Measurements from ENCODE around the gene FOXA2.
"Not testable (repeated sequence)": the region's sequence is repeated elsewhere in the genome, so short reads cannot be mapped to it uniquely, and the experiment has no call there.

FOXA2 gene

DNA sequence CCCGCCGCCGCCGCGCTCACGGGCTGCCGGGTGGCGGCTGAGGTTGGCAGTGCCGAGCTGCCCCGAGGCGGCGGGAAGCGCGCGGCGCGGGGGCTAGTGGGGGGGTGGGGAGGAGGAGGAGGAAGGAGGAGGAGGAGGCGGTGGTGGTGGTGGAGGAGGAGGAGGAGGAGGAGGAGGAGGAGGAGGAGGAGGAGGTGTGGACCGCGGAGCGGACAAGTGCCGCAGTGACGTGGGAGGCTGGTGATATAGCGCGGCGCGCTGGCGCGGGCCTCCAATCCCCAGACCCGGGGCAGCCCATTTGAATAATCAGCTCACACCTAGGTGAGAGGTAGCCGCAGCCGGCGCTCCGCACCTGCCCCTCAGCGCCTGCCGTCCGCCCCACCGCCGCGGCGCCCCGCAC lies at the start of gene FOXA2:
FOXA2 (minus strand) TSS at position 51 of the 400 bp plus-strand sequence. CDS start 294 bp downstream, outside the sequence.
- FAIRE-seq: no peak

DNA sequence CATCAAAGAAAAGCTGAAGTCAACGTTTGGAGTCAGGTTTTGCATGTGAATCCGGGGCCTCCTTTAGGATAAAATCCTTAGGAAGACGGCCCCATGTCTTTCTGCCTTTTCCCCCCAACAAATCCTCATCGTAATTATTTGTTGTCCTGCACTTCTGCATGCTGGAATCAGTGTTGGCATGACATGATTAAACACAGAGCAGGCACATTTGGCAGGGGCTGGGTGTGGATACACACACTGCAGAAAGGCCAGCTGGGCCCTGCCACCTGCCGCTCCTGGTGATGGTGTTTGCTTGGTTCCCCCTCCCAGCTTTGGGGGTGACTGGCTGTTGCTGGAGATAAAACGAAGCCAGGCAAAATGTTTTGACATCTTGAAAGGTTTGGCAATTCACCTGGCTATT lies 46.3 kb upstream of the FOXA2 start:
- FAIRE-seq (no peak), DNase-seq (ENCODE audit: low spot score) (no peak)

More for the DNA sequence above, at the start of gene FOXA2:
- DNase-seq (ENCODE audit: low spot score): no peak

DNA sequence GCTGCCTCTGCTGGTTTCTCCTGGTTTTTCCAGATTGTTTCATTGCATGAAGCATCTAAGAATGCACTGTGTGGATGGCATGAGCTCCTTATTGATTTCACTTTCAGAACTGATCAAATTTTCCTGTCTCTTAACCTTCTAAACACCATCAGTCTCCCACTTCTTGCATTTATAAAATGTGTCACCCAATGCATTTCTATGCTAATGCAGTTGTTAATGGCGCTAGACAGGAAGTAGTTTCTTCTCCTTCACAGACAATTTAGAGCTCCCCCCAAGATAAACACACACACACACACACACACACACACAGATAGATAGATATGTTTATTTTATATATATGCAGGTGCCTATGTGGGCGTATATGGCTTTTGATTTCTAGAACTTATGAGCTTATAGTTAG lies 45.6 kb upstream of the FOXA2 start:
- no peak for FAIRE-seq
- no peak for DNase-seq (ENCODE audit: low spot score)

DNA sequence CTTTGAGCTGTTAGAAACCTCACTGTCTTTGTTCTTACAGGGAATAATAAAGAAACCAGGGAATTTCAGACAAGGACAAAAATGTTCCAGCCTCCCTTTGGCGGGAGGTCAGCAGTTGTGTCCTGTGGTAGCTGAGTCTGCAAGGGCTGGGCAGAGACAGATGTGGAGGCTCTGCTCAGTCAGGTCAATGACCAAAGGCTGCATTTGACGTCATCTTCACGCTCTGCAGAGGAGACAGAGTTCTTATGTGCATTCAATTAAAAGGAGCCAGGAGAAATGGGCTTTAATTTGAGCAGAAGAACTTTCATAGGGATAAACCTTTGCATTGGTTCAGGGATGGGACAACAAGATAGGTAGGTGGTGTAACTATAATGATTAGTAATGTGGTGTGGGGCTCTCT lies 45.1 kb upstream of the FOXA2 start:
- FAIRE-seq: no peak
- no peak for DNase-seq (ENCODE audit: low spot score)

DNA sequence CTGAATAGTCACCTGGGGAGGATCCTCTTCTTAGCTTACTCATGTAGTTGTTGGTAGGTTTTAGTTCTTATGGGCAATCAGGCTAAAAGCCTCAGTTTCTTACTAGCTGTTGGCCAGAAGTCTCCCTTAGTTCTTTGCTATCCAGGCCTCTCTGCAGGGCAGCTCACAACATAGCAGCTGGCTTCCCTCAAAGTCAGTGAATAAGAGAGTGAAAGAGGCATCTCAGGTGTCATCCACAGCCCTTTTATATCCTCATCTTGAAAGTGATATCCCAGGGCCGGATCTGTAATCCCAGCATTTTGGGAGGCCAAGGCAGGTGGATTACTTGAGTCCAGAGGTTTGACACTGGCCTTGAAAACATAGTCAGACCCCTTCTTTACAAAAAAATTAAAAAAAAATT lies 42.1 kb upstream of the FOXA2 start:
- FAIRE-seq (no peak), DNase-seq (ENCODE audit: low spot score) (no peak)

DNA sequence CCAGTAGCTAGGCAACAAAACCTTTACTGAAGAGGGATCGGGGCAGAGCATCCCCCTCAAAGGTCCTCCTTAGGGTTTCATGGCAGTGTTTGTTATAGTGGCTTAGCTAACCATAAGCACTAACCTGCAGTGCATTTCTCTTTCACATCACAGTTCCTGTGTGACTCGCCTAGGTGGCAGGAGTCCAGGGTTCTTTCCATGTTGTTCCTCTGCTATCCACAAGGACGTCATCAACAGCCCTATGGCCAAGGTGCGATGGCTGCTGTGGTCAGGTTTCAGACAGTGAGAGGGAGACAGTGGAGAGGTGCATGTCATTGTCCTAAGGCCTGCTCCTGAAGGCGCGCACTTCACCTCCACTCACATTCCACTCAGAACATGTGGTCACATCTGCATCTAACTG lies 38.8 kb upstream of the FOXA2 start:
- DNase-seq (ENCODE audit: low spot score) (no peak), FAIRE-seq (no peak)

DNA sequence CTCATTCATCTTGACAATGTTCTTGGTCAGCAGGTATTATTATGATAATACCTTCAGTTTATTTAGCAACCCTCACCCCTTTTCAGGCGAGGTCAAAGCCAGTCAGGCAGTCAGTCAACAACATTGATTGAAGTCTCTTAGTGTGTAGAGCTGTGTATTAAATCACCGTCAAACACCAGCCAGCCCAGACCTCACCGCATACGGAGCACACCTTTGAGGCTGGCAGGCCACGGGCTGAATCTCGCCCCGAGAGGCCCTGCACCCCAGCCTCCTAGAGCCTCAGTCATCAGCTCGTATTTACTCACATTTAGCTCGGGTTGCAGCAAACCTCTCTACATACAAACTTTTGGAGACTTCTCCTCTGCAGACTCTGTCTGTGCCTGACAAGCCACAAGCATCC lies 36.0 kb upstream of the FOXA2 start:
- FAIRE-seq (no peak), DNase-seq (ENCODE audit: low spot score) (no peak)

DNA sequence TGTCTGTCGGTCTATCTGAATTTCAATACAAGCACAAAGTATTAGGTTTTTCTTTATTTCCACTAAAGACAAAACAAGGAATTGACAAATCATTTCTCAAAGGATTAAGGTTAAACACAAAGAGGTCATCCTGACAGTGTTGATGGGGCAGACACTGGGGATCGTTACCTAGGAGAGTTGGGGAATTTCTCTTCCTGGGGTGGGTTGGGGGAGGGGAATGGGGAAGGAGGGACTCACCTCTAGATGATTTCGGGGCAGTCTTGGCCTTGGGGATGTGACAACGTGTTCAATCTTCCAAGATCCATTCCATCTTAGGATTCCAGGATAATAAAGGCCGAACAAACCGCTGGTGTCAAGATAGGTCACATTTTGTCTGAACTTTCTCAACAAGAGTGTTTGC lies 35.4 kb upstream of the FOXA2 start:
- DNase-seq (ENCODE audit: low spot score): no peak
- no peak for FAIRE-seq

DNA sequence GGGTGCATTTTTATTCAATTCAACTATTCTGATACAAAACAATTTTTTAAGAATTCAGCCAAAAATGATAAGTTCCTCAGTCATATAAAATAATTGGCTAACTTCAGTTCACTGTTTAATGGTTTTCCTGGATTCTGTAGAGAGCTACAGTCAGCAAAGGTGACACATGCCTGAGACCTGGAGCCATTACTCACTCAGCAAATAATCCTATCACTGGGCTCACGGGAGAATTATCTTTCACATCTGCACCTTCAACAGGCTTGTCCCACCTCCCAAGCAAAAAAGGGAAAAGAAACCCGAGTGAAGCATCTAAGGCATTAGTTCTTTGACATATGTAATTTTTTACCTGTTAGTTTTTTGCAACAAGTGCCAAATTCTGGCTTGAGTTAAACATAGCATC lies 34.9 kb upstream of the FOXA2 start:
- FAIRE-seq (no peak), DNase-seq (ENCODE audit: low spot score) (no peak)

DNA sequence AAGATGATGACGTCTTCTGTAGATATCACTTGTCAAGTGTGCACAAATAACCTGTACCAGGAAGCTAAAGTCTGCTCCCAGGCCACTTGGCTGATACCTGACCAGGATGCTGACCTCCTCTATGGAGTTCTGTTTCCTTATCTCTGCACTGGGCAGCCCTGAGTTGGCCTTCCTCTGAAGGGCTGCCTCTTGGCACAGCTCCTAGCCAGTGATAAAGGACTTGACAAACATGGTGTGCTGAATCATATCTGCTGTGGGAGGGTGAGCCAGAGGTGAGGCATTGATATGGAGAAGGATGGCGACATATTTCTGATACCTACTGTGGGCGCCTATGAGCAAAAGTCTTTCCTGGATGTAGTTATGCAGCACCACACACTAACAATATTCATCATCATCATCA lies 32.8 kb upstream of the FOXA2 start:
- FAIRE-seq (no peak), DNase-seq (ENCODE audit: low spot score) (peak; percentile 39)

DNA sequence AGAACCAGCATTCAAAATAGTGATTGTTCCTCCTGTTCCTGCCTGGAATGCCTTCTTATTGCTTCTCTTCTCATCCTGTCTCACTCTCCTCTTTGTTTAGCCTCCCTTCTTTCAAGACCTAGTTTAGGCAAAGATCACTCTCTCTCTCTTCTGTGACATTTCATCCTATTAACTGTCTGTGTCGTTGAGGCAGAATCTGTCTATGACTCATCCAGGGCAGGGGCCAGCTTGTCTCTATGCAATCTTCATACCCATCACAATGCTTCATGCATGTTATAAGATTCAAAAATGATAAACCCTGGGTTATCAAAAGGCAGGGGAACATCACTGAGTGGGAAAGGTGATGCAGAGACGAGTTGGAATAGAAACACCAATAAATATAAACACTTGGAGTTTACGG lies 32.2 kb upstream of the FOXA2 start:
- no peak for FAIRE-seq

DNA sequence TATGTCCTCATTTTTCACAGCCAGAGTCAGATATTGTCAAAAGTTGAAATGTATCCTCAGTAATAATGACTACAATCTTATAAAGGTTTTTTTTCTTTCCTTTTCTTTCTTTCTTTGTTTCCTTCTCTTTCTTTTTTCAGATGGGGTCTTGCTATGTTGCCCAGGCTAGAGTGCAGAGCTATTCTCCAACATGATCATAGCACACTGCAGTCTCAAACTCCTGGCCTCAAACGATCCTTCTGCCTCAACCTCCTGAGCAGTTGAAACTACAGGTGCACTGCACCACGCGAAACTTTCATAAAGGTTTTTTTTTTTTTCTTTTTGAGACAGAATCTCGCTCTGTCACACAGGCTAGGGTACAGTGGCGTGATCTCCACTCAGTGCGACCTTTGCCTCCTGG lies 31.1 kb upstream of the FOXA2 start:
- DNase-seq (ENCODE audit: low spot score): no peak
- no peak for FAIRE-seq

More for the DNA sequence above, 32.2 kb upstream of the FOXA2 start:
- no peak for DNase-seq (ENCODE audit: low spot score)

DNA sequence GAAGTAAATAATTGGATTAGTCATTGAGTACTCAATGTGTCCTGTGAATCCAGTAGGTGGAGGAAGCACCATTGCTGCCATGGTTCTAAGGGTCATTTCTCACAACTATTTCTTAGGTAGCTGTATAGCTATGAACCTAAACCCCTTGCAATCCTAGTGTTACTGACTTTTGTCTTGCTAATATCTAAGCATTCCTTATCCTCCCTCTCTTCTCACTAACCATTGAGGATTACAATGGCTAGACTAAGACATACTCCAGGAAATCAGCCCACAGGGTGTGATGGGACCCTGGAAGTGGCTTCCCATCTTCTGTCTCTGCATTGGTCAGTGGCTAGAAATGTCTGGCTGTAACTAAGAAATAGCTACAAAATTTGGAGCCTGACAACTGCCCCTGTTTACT lies 27.3 kb upstream of the FOXA2 start:
- DNase-seq (ENCODE audit: low spot score) (no peak), FAIRE-seq (no peak)

DNA sequence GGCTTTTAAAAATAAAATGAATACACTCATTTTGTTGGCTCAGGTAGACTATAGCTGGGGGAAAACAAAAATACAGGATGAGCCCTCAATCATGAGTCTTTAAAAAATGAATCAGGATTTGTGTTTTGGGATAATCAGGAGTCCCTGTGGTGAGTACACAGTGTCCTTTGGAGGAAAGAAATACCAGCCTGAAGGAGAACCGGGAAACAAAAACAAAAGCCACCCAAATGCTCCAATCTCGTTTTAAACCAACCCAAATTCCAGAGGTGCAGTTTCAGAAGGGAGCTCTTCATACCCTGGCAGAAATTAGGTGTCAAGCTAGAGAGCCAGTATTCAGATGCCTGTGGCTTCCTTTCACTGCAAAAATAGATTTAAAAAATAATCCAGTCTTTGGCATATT lies 23.3 kb upstream of the FOXA2 start:
- no peak for DNase-seq (ENCODE audit: low spot score)
- FAIRE-seq: no peak

DNA sequence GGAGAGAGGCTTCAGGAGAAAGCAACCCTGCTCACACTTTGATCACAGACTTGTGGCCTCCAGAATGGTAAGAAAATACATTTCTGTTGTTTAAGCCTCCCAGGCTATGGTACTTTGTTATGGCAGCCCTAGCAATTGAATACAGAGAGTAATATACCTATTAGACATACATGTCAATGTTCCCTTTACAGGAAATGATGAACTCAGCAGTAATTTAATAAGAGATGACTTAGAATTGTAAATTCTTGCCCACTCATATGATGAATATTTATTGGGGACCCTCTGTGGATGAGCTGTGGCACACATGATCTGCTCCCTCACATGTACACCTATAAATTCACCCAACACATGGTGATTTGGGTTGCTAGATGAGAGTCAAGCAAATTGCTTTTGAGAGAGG lies 20.4 kb upstream of the FOXA2 start:
- FAIRE-seq: no peak
- no peak for DNase-seq (ENCODE audit: low spot score)

DNA sequence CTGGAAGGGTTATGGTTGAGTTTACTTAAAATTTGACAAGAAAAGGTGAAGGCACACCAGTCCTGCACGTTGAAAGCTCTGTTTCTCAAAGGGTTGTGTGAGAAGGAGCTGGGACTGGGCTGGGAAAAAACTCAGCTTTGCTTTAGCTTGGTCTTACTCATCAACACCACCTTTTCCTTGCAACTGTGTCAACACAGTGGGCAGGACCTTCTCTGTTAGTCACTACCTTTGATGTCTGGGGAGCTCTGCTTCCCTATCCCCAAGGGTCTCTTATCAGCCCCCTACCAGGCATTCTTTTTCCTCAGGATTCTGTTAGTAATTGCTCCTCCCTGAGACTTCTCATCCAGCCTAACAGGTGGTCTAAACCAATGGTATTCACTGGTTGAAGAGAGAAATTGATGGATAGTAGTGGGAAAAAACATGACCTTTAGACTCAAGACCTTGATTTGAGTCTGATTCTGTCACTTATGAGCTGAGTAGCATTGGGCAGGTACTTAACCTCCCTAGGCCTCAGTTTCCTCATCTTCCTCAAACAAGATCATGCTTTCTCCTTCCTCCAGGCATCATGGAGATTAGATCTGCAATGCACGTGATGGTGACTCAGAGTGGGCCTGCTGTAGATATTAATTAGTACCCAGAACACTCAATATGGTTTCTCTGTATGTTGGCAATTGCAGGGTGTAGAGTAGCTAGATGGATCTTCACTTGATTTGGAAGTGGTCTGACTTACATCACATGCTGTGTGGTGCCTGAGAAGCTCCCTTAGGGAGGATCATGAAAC lies 17.2 kb upstream of the FOXA2 start:
- no peak for DNase-seq (ENCODE audit: low spot score)
- no peak for FAIRE-seq

DNA sequence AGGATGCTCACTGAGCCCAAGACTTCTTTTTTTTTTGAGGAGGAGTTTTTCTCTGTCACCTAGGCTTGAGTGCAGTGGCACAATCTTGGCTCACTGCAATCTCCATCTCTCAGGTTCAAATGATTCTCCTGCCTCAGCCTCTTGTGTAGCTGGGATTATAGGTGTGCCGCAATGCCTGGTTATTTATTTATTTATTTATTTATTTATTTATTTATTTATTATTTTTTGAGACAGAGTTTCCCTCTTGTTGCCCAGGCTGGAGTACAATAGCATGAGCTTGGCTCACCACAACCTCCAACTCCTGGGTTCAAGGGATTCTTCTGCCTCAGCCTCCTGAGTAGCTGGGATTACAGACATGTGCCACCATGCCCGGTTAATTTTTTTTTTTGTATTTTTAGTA lies 14.9 kb upstream of the FOXA2 start:
- not testable (repeated sequence) for FAIRE-seq; DNase-seq (ENCODE audit: low spot score)

DNA sequence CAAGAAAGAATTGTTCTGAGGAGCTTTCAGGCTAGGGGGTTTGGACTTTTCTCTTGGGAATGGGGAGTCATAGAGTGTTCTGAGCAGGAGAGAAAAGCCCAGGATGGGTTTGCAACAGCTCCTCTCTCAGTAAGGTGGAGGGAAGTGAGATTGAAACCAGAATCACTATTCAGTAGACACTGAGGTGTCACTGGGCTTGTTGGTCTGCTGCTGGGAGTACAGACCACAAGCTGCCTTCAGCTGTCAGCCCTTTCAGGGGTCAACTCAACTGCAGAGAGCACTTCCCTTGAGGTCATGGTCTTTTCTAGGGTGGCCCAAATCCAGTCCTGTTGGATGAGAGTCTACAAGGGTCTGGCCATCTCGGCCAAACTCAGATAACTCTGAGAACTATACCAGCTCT lies 12.9 kb upstream of the FOXA2 start:
- FAIRE-seq: no peak
- DNase-seq (ENCODE audit: low spot score): no peak

DNA sequence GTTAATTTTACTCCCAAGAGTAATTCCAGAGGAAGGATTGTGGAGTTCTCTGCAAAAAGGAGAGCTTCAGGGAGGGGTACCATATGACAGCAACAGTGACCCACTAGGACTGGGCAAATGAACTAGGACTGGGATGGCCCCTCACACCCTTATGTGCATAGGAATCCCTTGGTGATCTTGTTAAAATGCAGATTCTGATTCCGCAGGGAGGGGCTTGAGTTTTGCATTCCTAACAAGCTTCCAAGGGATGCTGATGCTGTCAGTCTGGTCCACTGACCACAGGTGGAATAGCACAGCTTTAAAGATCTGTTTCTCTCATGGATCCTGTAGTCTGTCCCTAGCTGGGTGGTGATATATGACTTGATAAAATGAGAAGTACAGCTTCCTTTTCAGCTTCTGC lies 6.3 kb upstream of the FOXA2 start:
- no peak for DNase-seq (ENCODE audit: low spot score)
- FAIRE-seq: no peak

DNA sequence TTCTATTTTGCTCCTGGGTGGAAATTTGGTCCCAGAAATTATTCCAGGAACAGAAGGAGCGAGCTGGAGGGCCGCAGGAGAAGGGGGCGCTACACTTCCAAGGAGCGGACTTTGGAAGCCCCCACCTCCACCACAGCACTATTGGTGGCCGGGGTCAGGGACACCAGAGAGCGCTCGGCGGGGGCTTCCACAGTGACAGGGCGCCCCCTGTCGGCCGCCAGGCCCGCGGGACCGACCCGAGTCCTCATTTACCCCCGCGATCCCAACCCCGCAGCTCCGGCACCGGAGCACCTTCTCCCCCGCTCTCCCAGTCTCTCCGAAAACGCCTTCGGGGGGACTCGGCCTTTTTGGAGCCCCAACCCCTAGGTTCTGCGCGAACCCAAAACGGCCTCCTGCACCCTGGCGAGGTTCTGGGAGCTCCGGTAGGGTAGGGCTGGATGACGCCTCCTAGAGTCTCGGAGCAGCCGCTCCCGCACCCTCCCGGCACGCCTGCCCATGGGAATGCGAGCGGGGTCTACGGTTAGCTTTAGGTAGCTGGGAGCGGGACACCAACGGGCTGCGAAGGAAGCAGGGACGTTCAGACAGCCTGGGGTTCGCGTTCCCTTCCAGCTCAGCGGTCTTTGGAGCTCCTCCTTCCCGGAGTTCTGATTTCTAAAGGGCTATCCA lies 2.4 kb upstream of the FOXA2 start:
- no peak for DNase-seq (ENCODE audit: low spot score)
- no peak for FAIRE-seq

DNA sequence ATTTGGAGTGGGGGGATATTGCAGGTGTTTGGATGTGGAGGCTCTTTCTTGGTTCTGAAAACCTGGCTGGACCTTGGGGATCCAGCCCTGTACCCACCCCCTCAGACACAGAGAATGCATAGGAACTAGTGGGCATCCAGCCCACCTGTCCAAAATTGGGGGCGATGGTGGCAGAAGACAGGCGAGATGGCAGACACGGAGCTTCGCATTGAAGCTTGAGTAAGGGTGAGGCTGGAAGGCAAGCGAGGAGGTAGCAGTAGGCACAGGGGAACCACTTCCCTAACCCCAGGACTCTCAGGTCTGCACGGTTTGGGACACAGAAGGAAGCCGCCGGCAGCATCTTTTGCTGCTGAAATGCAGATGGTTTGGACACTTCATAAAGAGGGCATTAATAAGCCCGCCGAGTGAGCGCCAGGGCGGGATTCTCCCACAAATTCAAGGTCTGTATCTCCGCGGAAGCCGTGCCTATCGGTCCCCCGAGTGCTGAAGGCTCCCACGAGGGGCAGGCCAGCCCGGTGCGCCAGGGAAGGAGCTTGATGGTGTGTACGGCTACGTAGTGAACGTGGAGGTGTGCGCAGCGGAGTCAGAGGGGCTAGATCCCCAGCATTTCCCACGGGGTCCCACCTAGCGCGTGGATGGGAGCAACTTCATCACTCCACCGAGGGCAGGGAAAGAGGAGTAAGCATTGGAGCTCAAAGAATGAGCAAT lies 1.6 kb upstream of the FOXA2 start:
- no peak for FAIRE-seq
- DNase-seq (ENCODE audit: low spot score): no peak

DNA sequence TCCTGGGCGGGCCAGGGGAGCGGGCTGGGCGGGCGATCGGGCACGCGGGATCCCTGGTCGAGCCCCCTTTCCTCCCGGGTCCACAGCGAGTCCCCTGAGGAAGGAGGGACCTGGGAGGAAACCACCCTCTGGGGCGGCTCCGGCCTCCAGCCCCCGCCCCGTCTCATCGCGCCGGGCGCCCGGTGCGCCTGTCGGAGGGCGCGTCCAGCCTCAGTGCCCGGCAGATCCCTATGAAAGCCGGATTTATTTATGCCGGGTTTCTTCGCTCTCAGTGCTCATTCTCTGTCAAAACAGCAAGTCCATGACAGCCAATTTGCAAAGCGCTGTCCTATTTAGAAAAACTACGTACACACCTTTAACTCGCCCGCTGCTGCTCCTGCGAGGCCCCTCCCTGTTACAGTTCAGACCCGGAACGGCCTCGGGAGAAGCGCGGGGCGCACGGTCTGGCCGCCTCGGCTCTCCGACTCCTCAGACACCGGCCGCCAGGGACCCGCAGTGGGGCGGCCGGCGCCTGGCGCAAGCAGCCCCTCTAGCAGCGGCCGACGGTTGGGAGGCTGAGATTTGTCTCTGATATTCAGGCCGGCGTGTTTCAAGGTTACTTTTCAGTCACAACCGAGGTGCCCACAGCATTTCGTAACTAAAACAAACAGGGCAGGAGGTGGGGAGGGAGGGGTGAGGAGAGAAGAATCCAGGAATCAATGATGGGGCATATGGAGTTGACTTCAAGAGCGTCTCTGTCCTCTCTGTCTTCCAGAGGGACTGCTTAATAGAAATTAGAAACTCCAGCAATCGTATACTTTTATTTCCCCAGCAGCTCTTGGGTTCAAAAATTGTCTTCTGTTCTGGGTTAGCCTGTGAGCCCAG lies 782 bp upstream of the FOXA2 start:
- DNase-seq (ENCODE audit: low spot score) (no peak), FAIRE-seq (no peak)

Measured in RCC 7860 (cell line).